AG10803 (cell line): ENCODE results near the gene PHACTR4.
"Not testable (repeated sequence)": the region's sequence is repeated elsewhere in the genome, so short reads cannot be mapped to it uniquely, and the experiment has no call there.

ENCODE experiments used
- DNase-seq: peaks from one replicate; pipeline ENCODE4 v3.0.0; 2010; ENCODE audit warnings: low read depth
- H3K4me3 ChIP-seq: 2 replicates; pipeline ENCODE4 v1.5.1; 2011; ENCODE audit warnings: mild to moderate bottlenecking, low read length, control low read depth
- CTCF ChIP-seq: conservative IDR thresholded peaks from 2 replicates; pipeline ENCODE4 v1.5.1; 2011; ENCODE audit warnings: mild to moderate bottlenecking, low read length, control low read depth, inconsistent platforms

Gene PHACTR4

GRCh38 chr1:28437264-28437923 is 67.9 kb downstream of the PHACTR4 start:
- no peak for TF ChIP-seq CTCF
- H3K4me3 ChIP-seq: peak overlapping the region; percentile 50
- DNase-seq: peak; percentile 87

- TF ChIP-seq CTCF: no peak
- H3K4me3 ChIP-seq: peak overlapping the region; percentile 50
- DNase-seq: peak; percentile 99
Measured at GRCh38 chr1:28437924-28438699, 68.6 kb downstream of the PHACTR4 start.

GRCh38 chr1:28439320-28439719 is 69.8 kb downstream of the PHACTR4 start:
- no peak for TF ChIP-seq CTCF
- no peak overlapping the region for H3K4me3 ChIP-seq
- no peak for DNase-seq

- DNase-seq: no peak
- TF ChIP-seq CTCF: no peak
Measured at GRCh38 chr1:28441674-28442073, 72.1 kb downstream of the PHACTR4 start.

GRCh38 chr1:28443550-28443949 is 74.0 kb downstream of the PHACTR4 start:
- H3K4me3 ChIP-seq: no peak overlapping the region
- DNase-seq: no peak
- no peak for TF ChIP-seq CTCF

More at GRCh38 chr1:28441674-28442073, 72.1 kb downstream of the PHACTR4 start:
- no peak overlapping the region for H3K4me3 ChIP-seq

GRCh38 chr1:28447679-28448078 is 78.1 kb downstream of the PHACTR4 start:
- no peak for DNase-seq
- H3K4me3 ChIP-seq: no peak overlapping the region
- no peak for TF ChIP-seq CTCF

- not testable (repeated sequence) for DNase-seq
Measured at GRCh38 chr1:28448094-28448611, 78.6 kb downstream of the PHACTR4 start.

More at GRCh38 chr1:28448094-28448611, 78.6 kb downstream of the PHACTR4 start:
- H3K4me3 ChIP-seq: not testable (repeated sequence)
